Activated effector memory CD4-positive, alpha-beta T cell treated with anti-CD3 and anti-CD28 coated beads, Interleukin-2, amount 50 U/mL, for 16 hours (primary cell): ENCODE measurements around the gene CSAG1.
"Not testable (repeated sequence)": the region's sequence is repeated elsewhere in the genome, so short reads cannot be mapped to it uniquely, and the experiment has no call there.

Source experiments
- DNase-seq: peaks from one replicate; pipeline ENCODE4 v3.0.0-alpha.2; 2020

CSAG1 gene

GRCh38 chrX:152697952-152698931, 35.3 kb downstream of the CSAG1 start, which contains the start of gene MAGEA3:
MAGEA3 (plus strand) TSS chrX:152698794; CDS start chrX:152700833, 2,039 bp downstream.
- not testable (repeated sequence) for DNase-seq

GRCh38 chrX:152681012-152681411, 52.5 kb downstream of the CSAG1 start:
- DNase-seq: not testable (repeated sequence)
